HCT116 (cell line): ENCODE results near the gene PKP1.

Experiments used
- EZH2phosphoT487 ChIP-seq: fragments of 200-600 bp; IDR thresholded peaks from 2 replicates; pipeline ENCODE4 v1.6.1; 2018; ENCODE audit warnings: antibody characterized with exemption, borderline replicate concordance
- ZFX ChIP-seq: fragments of 450-650 bp; IDR thresholded peaks from 2 replicates; pipeline ENCODE4 v1.6.1; 2017

DNA sequence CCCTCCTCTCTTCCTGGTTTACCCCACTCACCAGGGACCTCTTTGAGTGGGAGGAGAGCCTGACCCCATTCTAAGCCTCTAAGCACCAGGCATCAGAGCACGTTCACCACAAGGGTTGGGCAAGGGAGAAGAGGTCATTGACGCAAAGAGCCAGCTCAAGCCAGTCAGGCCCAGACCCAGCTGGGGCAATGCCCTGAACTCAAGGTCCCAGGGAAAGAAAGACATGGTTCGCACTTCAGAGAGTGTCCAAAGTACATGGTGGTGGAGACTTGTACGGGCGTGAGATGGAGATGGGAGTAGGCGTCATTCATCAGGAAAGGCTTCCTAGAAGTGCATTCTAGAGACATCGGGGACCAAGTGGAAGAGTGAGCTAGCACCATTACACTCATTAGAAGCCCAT is 7.2 kb downstream of the PKP1 start:
- no peak for TF ChIP-seq ZFX
- TF ChIP-seq EZH2phosphoT487 = no peak
